Inflammatory macrophage (primary cell): ENCODE data around the gene ATXN3.
"Not testable (repeated sequence)": the region's sequence is repeated elsewhere in the genome, so short reads cannot be mapped to it uniquely, and the experiment has no call there.

Source experiments
- DNase-seq, 2 donors: peaks; one replicate each; pipeline ENCODE4 v3.0.0-alpha.2; 2020 to 2022

The ATXN3 gene

GRCh38 chr14:92058006-92058917 is 48.1 kb downstream of the ATXN3 start:
- DNase-seq, result no peak

GRCh38 chr14:92049781-92050180 is 56.6 kb downstream of the ATXN3 start:
- DNase-seq, result no peak

- DNase-seq, result not testable (repeated sequence)
Measured at GRCh38 chr14:92049221-92049620, 57.2 kb downstream of the ATXN3 start.

- DNase-seq, result not testable (repeated sequence)
Measured at GRCh38 chr14:92045904-92046303, 60.5 kb downstream of the ATXN3 start.

- not testable (repeated sequence) for DNase-seq
Measured at GRCh38 chr14:92041766-92042165, 64.6 kb downstream of the ATXN3 start.

- no peak for DNase-seq
Measured at GRCh38 chr14:92041203-92041602, 65.2 kb downstream of the ATXN3 start.

GRCh38 chr14:92040431-92041051 is 65.8 kb downstream of the ATXN3 start:
- DNase-seq, result peak; percentile 45 to 56

GRCh38 chr14:92039719-92040430 is 66.5 kb downstream of the ATXN3 start, which contains the start of gene TRIP11:
TSS of gene TRIP11 (minus strand) at chr14:92040059. CDS start at chr14:92039685, 374 bp downstream.
- DNase-seq, result peak; percentile 93 to 95

GRCh38 chr14:92039063-92039718 is 67.2 kb downstream of the ATXN3 start:
- peak; percentile 26 to 42 for DNase-seq

- DNase-seq, result no peak
Measured at GRCh38 chr14:92037989-92038388, 68.4 kb downstream of the ATXN3 start.

GRCh38 chr14:92035890-92036289 is 70.5 kb downstream of the ATXN3 start:
- no peak for DNase-seq

GRCh38 chr14:92033906-92034687 is 72.3 kb downstream of the ATXN3 start:
- no peak for DNase-seq

GRCh38 chr14:92033433-92033832 is 72.9 kb downstream of the ATXN3 start:
- DNase-seq, result no peak

- DNase-seq, result peak; percentile 23 to 64
Measured at GRCh38 chr14:92026548-92027190, 79.7 kb downstream of the ATXN3 start.

- DNase-seq, result no peak
Measured at GRCh38 chr14:92022036-92022435, 84.3 kb downstream of the ATXN3 start.

- no peak for DNase-seq
Measured at GRCh38 chr14:92021523-92021922, 84.9 kb downstream of the ATXN3 start.

- DNase-seq, result no peak
Measured at GRCh38 chr14:92014040-92014439, 92.3 kb downstream of the ATXN3 start.

GRCh38 chr14:92012121-92012748 is 94.1 kb downstream of the ATXN3 start:
- no peak for DNase-seq

GRCh38 chr14:92010644-92011043 is 95.7 kb downstream of the ATXN3 start:
- no peak for DNase-seq

- no peak for DNase-seq
Measured at GRCh38 chr14:92009604-92010003, 96.8 kb downstream of the ATXN3 start.
